Measurements from ENCODE around the gene ARAF.

DNA sequence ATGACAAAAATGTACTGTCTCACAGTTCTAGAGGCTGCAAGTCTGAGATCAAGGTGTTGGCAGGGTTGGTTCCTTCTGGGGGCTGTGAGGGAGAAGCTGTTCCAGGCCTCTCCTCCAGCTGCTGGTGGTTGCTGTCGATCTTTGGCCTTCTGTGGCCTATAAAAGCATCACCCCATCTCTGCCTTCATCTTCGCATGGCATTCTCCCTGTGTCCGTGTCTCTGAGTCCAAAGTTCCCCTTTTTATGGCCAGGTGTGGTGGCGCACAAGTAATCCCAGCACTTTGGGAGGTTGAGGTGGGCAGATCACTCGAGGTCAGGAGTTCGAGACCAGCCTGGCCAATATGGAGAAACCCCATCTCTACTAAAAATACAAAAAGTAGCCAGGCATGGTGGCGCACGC is 31.5 kb upstream of the ARAF start:
- TF ChIP-seq, protein P1, sequence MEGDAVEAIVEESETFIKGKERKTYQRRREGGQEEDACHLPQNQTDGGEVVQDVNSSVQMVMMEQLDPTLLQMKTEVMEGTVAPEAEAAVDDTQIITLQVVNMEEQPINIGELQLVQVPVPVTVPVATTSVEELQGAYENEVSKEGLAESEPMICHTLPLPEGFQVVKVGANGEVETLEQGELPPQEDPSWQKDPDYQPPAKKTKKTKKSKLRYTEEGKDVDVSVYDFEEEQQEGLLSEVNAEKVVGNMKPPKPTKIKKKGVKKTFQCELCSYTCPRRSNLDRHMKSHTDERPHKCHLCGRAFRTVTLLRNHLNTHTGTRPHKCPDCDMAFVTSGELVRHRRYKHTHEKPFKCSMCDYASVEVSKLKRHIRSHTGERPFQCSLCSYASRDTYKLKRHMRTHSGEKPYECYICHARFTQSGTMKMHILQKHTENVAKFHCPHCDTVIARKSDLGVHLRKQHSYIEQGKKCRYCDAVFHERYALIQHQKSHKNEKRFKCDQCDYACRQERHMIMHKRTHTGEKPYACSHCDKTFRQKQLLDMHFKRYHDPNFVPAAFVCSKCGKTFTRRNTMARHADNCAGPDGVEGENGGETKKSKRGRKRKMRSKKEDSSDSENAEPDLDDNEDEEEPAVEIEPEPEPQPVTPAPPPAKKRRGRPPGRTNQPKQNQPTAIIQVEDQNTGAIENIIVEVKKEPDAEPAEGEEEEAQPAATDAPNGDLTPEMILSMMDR (IDR thresholded peaks at IDR 0.05), result no peak
- no peak for TF ChIP-seq POLR2AphosphoS5 (IDR thresholded peaks at IDR 0.05)

Measured in gastroesophageal sphincter (tissue), 3 donors.